Endothelial cell of umbilical vein (primary cell): Measurements from ENCODE around the gene PCBD1. TPM values are rescaled to one million over a fixed set of nuclear protein-coding genes. Genes with fewer than 3 reads are reported as not detected.
"Not testable (repeated sequence)": the region's sequence is repeated elsewhere in the genome, so short reads cannot be mapped to it uniquely, and the experiment has no call there.

Source experiments
- BruUV-seq: library from RNA; stranded (reverse); fragments of 400-500 nt; replicated peaks from 2 replicates; lab custom pipeline; 2021; lab: Mats Ljungman, UMichigan
- CTCF ChIA-PET: fragments of 300-600, 350-600 bp; sonication (Branson Sonifier 250); formaldehyde crosslinking; loops from one replicate; lab custom pipeline; 2021; ENCODE audit warnings: antibody characterized with exemption, inconsistent platforms; lab: Charles Lee
- POLR2A ChIA-PET: fragments of 300-600, 350-600 bp; sonication (Branson Sonifier 250); formaldehyde crosslinking; loops from one replicate; lab custom pipeline; 2021; ENCODE audit warnings: antibody characterized with exemption, inconsistent platforms; lab: Charles Lee
- DNase-seq: peaks from one replicate; pipeline ENCODE4 v3.0.0-alpha.2; 2011; ENCODE audit warnings: low read depth, low spot score
- FAIRE-seq: peaks from 2 replicates; lab custom pipeline; 2011; peaks lifted over from hg19 to GRCh38; lab: Jason Lieb, UNC
- H2AFZ ChIP-seq: 2 replicates; pipeline ENCODE4 v1.6.0; 2012; ENCODE audit warnings: low read depth, low read length, control low read depth, inconsistent platforms
- H3K27ac ChIP-seq: 2 replicates; pipeline ENCODE4 v1.5.1; 2011; ENCODE audit warnings: low read depth, mild to moderate bottlenecking, control low read depth, low read length, moderate library complexity; ENCODE audit not compliant: insufficient read depth
- H3K27me3 ChIP-seq, 2 experiments: 2 replicates each; pipeline versions ENCODE4 v1.6.0 to v1.6.1; 2011; ENCODE audit warnings: low read length in 2 of 2, mixed read lengths in 1 of 2; ENCODE audit not compliant: control insufficient read depth in 2 of 2, insufficient read depth in 2 of 2
- H3K36me3 ChIP-seq, 2 experiments: 2 replicates in 1 of 2; 3 replicates in 1 of 2; pipeline ENCODE4 v1.5.1; 2011; ENCODE audit warnings: low read length in 2 of 2, mild to moderate bottlenecking in 1 of 2, moderate library complexity in 1 of 2; ENCODE audit not compliant: control insufficient read depth in 2 of 2, insufficient read depth in 2 of 2; ENCODE audit errors: extremely low read depth in 1 of 2
- H3K4me1 ChIP-seq: 3 replicates; pipeline ENCODE4 v1.5.1; 2011; ENCODE audit warnings: mild to moderate bottlenecking, low read length; ENCODE audit not compliant: control insufficient read depth, insufficient read depth; ENCODE audit errors: extremely low read depth
- H3K4me2 ChIP-seq: 2 replicates; pipeline ENCODE4 v1.6.1; 2011; ENCODE audit warnings: low read length, control low read depth, mixed read lengths; ENCODE audit not compliant: insufficient read depth
- H3K4me3 ChIP-seq, 3 experiments: fragments of 200-600 bp in 1 of 3; sonication (generic), shearing (Covaris generic) in 1 of 3; replicated peaks in 1 of 3; 2 replicates each; pipeline ENCODE4 v1.5.1; 2011 to 2016; ENCODE audit warnings: control low read depth in 3 of 3, low read length in 3 of 3, mild to moderate bottlenecking in 2 of 3, inconsistent platforms in 1 of 3, low read depth in 1 of 3, moderate library complexity in 1 of 3; ENCODE audit not compliant: insufficient read depth in 1 of 3
- H3K79me2 ChIP-seq: 2 replicates; pipeline ENCODE4 v1.6.0; 2012; ENCODE audit warnings: low read length, inconsistent platforms; ENCODE audit not compliant: control insufficient read depth, insufficient read depth
- H3K9ac ChIP-seq: replicated peaks from 2 replicates; pipeline ENCODE3; 2011; ENCODE audit warnings: low read length, control low read depth; ENCODE audit not compliant: insufficient read depth; ENCODE audit errors: extremely low read depth
- H3K9me1 ChIP-seq: replicated peaks from 3 replicates; pipeline ENCODE4 v1.6.0; 2011; ENCODE audit warnings: mild to moderate bottlenecking, low read length; ENCODE audit not compliant: control insufficient read depth, insufficient read depth; ENCODE audit errors: extremely low read depth
- H3K9me3 ChIP-seq: replicated peaks from 2 replicates; pipeline ENCODE4 v1.5.1; 2012; ENCODE audit warnings: low read length, inconsistent platforms; ENCODE audit not compliant: control insufficient read depth, insufficient read depth
- H4K20me1 ChIP-seq: replicated peaks from 2 replicates; pipeline ENCODE3; 2011; ENCODE audit warnings: mild to moderate bottlenecking, low read length; ENCODE audit not compliant: control insufficient read depth, insufficient read depth; ENCODE audit errors: extremely low read depth
- CTCF ChIP-seq, 2 donors: IDR thresholded peaks; 1 replicate in 1 of 2; 2 replicates in 1 of 2; pipeline ENCODE4 v1.5.1; 2011; ENCODE audit warnings: low read length in 2 of 2, mild to moderate bottlenecking in 2 of 2, moderate library complexity in 2 of 2, control low read depth in 1 of 2, inconsistent platforms in 1 of 2, low read depth in 1 of 2; ENCODE audit not compliant: insufficient read depth in 1 of 2; ENCODE audit errors: extremely low read depth in 1 of 2
- EZH2 ChIP-seq: IDR thresholded peaks from 2 replicates; pipeline ENCODE4 v1.6.1; 2012; ENCODE audit warnings: borderline replicate concordance, low read depth, mild to moderate bottlenecking, moderate library complexity, low read length, inconsistent platforms; ENCODE audit not compliant: severe bottlenecking
- FOS ChIP-seq: IDR thresholded peaks from 2 replicates; pipeline ENCODE4 v1.6.1; 2011; ENCODE audit warnings: mild to moderate bottlenecking, low read length, moderate library complexity, borderline replicate concordance; ENCODE audit not compliant: insufficient read depth
- GATA2 ChIP-seq: IDR thresholded peaks from 2 replicates; pipeline ENCODE4 v1.7.0; 2011; ENCODE audit warnings: low read depth, mild to moderate bottlenecking, moderate library complexity, mixed read lengths, low read length; ENCODE audit not compliant: insufficient read length, insufficient read depth
- JUN ChIP-seq: IDR thresholded peaks from 2 replicates; pipeline ENCODE4 v1.6.1; 2011; ENCODE audit warnings: borderline replicate concordance, low read depth; ENCODE audit not compliant: insufficient read length, insufficient read depth
- MYC ChIP-seq: IDR thresholded peaks from one replicate; pipeline ENCODE4 v1.6.1; 2011; ENCODE audit warnings: mild to moderate bottlenecking, low read depth, low read length
- POLR2A ChIP-seq: IDR thresholded peaks from 2 replicates; pipeline ENCODE4 v1.6.1; 2012; ENCODE audit warnings: low read depth, mild to moderate bottlenecking, control low read depth, low read length
- POLR2AphosphoS5 ChIP-seq: IDR thresholded peaks from 2 replicates; pipeline ENCODE4 v1.6.1; 2012; ENCODE audit warnings: low read depth, mild to moderate bottlenecking, control low read depth, low read length, moderate library complexity; ENCODE audit not compliant: insufficient read depth
- dilution Hi-C: fragments of 300-500 bp; cut with MboI; formaldehyde crosslinking; loops from one replicate; pipeline ENCODE4 v1.15.0; 2019; ENCODE audit warnings: low sequenced_read_pairs; ENCODE audit not compliant: extremely low pct_ligation_motif_present
- intact Hi-C: fragments of 100-400 bp; cut with micrococcal nuclease; formaldehyde crosslinking; loops from one replicate; pipeline ENCODE4 v1.10.0; 2022
- polyA plus RNA-seq, 4 experiments: library from polyadenylated mRNA; depleted of rRNA in 3 of 4; stranded (reverse) in 3 of 4; unstranded in 1 of 4; fragments of >200 nt; gene quantifications; 2 replicates each; pipeline versions ENCODE4 v1.2.1 to v1.2.3, GENCODE V29; 2011 to 2012; ENCODE audit warnings: missing spikeins in 1 of 4
- total RNA-seq: library from RNA; stranded (reverse); gene quantifications from 2 replicates; pipeline ENCODE4 v1.2.3, GENCODE V29; 2021

Gene PCBD1
- total and polyA plus RNA-seq, 2 donors (not counting 3 experiments of a cell fraction or from before 2014, with no cell fraction given) = 95.7 to 113 TPM

GRCh38 chr10:70921285-70921684 is 32.9 kb upstream of the PCBD1 start:
- H3K27me3 ChIP-seq = peaks cover 7 to 10% of the 10 kb centered on the region in 2 experiments
- no peak overlapping the region for H3K27ac ChIP-seq
- BruUV-seq = no TSS peak
- no peak overlapping the region for H3K4me2 ChIP-seq
- DNase-seq (no peak), FAIRE-seq (no peak)
- CTCF ChIA-PET = interaction anchor here (0.9 to 4.8 kb wide), 4 partner anchors 9 to 776 kb away, joined by 3 to 25 read pairs (median 4); no protein-coding TSS in a partner anchor
- H3K4me3 ChIP-seq = no peak overlapping the region
- H3K79me2 ChIP-seq = no peaks in the 10 kb centered on the region
- dilution Hi-C loops (no loop called here), intact Hi-C loops (loop anchor here (10.0 kb wide), 1 partner anchor 144 kb away; no protein-coding TSS in a partner anchor)
- TF ChIP-seq EZH2 (no peak), FOS (no peak), MYC (no peak)
- H4K20me1 ChIP-seq = no peaks in the 10 kb centered on the region
- no peaks in the 10 kb centered on the region for H3K36me3 ChIP-seq
- no peak overlapping the region for H3K9ac ChIP-seq
- POLR2A ChIA-PET = no interaction called here
- H2AFZ ChIP-seq = no peak overlapping the region
- no peaks in the 10 kb centered on the region for H3K9me1 ChIP-seq
- no peaks in the 10 kb centered on the region for H3K9me3 ChIP-seq
- no peaks in the 10 kb centered on the region for H3K4me1 ChIP-seq

- no peak for FAIRE-seq
- intact Hi-C loops = loop anchor here (10.0 kb wide), 1 partner anchor 144 kb away; no protein-coding TSS in a partner anchor
- H3K9me1 ChIP-seq = no peaks in the 10 kb centered on the region
- DNase-seq = no peak
- H3K27me3 ChIP-seq = peaks cover 7 to 10% of the 10 kb centered on the region in 2 experiments
- no peaks in the 10 kb centered on the region for H3K79me2 ChIP-seq
- H3K36me3 ChIP-seq = no peaks in the 10 kb centered on the region
- no peak overlapping the region for H2AFZ ChIP-seq
- H3K4me1 ChIP-seq = no peaks in the 10 kb centered on the region
- POLR2A ChIA-PET = no interaction called here
- H3K4me3 ChIP-seq = no peak overlapping the region
- CTCF ChIA-PET = no interaction called here
- no peak overlapping the region for H3K27ac ChIP-seq
- no peak overlapping the region for H3K4me2 ChIP-seq
- dilution Hi-C loops = no loop called here
- no peak overlapping the region for H3K9ac ChIP-seq
- TF ChIP-seq EZH2 (no peak), CTCF (IDR thresholded peaks at IDR 0.05; ENCODE audit: extremely low read depth in 1 of 2, insufficient read depth in 1 of 2, low read depth in 1 of 2, low read length in 2 of 2) (no peak), FOS (no peak), JUN (no peak), POLR2AphosphoS5 (no peak), GATA2 (no peak), MYC (no peak), POLR2A (no peak)
- H4K20me1 ChIP-seq = no peaks in the 10 kb centered on the region
- no peaks in the 10 kb centered on the region for H3K9me3 ChIP-seq
- no TSS peak for BruUV-seq
These were observed 32.2 kb upstream of the PCBD1 start for GRCh38 chr10:70920519-70920918.

- H4K20me1 ChIP-seq, H3K4me3 ChIP-seq, POLR2A ChIA-PET, H2AFZ ChIP-seq, dilution Hi-C loops, H3K27ac ChIP-seq, H3K9me1 ChIP-seq, H3K79me2 ChIP-seq, BruUV-seq, H3K4me1 ChIP-seq, H3K9ac ChIP-seq, H3K4me2 ChIP-seq, DNase-seq, H3K9me3 ChIP-seq, FAIRE-seq, H3K36me3 ChIP-seq: not testable (repeated sequence)
- CTCF ChIA-PET = interaction anchor here (1.3 kb wide), 1 partner anchor 12 kb away, joined by 3 read pairs; no protein-coding TSS in a partner anchor
- intact Hi-C loops = loop anchor here (10.0 kb wide), 1 partner anchor 145 kb away; no protein-coding TSS in a partner anchor
- peaks cover 7 to 10% of the 10 kb centered on the region in 2 experiments for H3K27me3 ChIP-seq
These were observed 31.5 kb upstream of the PCBD1 start for GRCh38 chr10:70919906-70920305.
